Suprapubic skin (tissue), 4 donors: ENCODE data around the gene ADAM19. TPM values are rescaled to one million over a fixed set of nuclear protein-coding genes. Genes with fewer than 3 reads are reported as not detected.

Experiments
- DNase-seq, 2 donors: peaks; one replicate each; pipeline ENCODE4 v3.0.0-alpha.2; 2019; ENCODE audit warnings: low spot score in 2 of 2
- H3K27ac ChIP-seq: fragments of 200-600 bp; sonication (generic); one replicate; pipeline ENCODE4 v1.5.1; 2019
- H3K27me3 ChIP-seq: fragments of 200-600 bp; sonication (generic); one replicate; pipeline ENCODE4 v1.5.1; 2019
- H3K36me3 ChIP-seq: fragments of 200-600 bp; sonication (generic); one replicate; pipeline ENCODE4 v1.5.1; 2019
- H3K4me1 ChIP-seq: fragments of 200-600 bp; sonication (generic); one replicate; pipeline ENCODE4 v1.5.1; 2019
- H3K4me3 ChIP-seq: fragments of 200-600 bp; sonication (generic); one replicate; pipeline ENCODE4 v1.5.1; 2019; ENCODE audit warnings: mild to moderate bottlenecking
- H3K9me3 ChIP-seq: fragments of 200-600 bp; sonication (generic); one replicate; pipeline ENCODE4 v1.5.1; 2019
- EP300 ChIP-seq: sonication (generic); formaldehyde crosslinking; IDR thresholded peaks from one replicate; pipeline ENCODE4 v1.6.1; 2017; ENCODE audit warnings: antibody characterized with exemption
- POLR2A ChIP-seq, 2 donors: fragments of 450-650 bp; IDR thresholded peaks; one replicate each; pipeline ENCODE4 v1.6.1; 2017; ENCODE audit warnings: antibody characterized with exemption in 2 of 2, mild to moderate bottlenecking in 2 of 2, moderate library complexity in 2 of 2
- POLR2AphosphoS5 ChIP-seq, 3 donors: sonication (generic); formaldehyde crosslinking; IDR thresholded peaks; one replicate each; pipeline ENCODE4 v1.6.1; 2017; ENCODE audit warnings: antibody characterized with exemption in 3 of 3
- WGBS: methylation state at CpG from one replicate; pipeline ENCODE4 v1.1.5; 2018; 5-methylcytosine and 5-hydroxymethylcytosine counted together
- total RNA-seq, 4 donors: library from RNA; depleted of rRNA; stranded (reverse); fragments of >200 nt; gene quantifications; one replicate each; pipeline ENCODE4 v1.1.0, GENCODE V29; 2016
- TF ChIP-seq, protein P1 (sequence below), 2 donors: fragments of 200-600 bp in 1 of 2; fragments of 450-650 bp in 1 of 2; sonication (generic) in 1 of 2; IDR thresholded peaks; one replicate each; pipeline ENCODE4 v1.5.1; 2016 to 2019; ENCODE audit warnings: antibody characterized with exemption in 2 of 2, mild to moderate bottlenecking in 1 of 2, moderate library complexity in 1 of 2

The ADAM19 gene
- total RNA-seq, 4 donors from 2014 or later: 0.42 to 2.6 (median 1.3) TPM

- TF ChIP-seq, protein P1, sequence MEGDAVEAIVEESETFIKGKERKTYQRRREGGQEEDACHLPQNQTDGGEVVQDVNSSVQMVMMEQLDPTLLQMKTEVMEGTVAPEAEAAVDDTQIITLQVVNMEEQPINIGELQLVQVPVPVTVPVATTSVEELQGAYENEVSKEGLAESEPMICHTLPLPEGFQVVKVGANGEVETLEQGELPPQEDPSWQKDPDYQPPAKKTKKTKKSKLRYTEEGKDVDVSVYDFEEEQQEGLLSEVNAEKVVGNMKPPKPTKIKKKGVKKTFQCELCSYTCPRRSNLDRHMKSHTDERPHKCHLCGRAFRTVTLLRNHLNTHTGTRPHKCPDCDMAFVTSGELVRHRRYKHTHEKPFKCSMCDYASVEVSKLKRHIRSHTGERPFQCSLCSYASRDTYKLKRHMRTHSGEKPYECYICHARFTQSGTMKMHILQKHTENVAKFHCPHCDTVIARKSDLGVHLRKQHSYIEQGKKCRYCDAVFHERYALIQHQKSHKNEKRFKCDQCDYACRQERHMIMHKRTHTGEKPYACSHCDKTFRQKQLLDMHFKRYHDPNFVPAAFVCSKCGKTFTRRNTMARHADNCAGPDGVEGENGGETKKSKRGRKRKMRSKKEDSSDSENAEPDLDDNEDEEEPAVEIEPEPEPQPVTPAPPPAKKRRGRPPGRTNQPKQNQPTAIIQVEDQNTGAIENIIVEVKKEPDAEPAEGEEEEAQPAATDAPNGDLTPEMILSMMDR (IDR thresholded peaks at IDR 0.05): no peak
- no peak for TF ChIP-seq POLR2AphosphoS5 (IDR thresholded peaks at IDR 0.05)
- no peak for TF ChIP-seq EP300
- TF ChIP-seq POLR2A (IDR thresholded peaks at IDR 0.05): no peak
- Histone ChIP-seq H3K9me3 (no peaks in the 10 kb centered on the region), H3K4me1 (peaks cover 19% of the 10 kb centered on the region), H3K36me3 (no peaks in the 10 kb centered on the region), H3K27me3 (no peaks in the 10 kb centered on the region), H3K27ac (no peak overlapping the region), H3K4me3 (no peak overlapping the region)
- no peak for DNase-seq
- 68% methylated on average over 10 of the region's 10 CpGs for WGBS
Measured at GRCh38 chr5:157543825-157544622, 31.6 kb downstream of the ADAM19 start.

DNA sequence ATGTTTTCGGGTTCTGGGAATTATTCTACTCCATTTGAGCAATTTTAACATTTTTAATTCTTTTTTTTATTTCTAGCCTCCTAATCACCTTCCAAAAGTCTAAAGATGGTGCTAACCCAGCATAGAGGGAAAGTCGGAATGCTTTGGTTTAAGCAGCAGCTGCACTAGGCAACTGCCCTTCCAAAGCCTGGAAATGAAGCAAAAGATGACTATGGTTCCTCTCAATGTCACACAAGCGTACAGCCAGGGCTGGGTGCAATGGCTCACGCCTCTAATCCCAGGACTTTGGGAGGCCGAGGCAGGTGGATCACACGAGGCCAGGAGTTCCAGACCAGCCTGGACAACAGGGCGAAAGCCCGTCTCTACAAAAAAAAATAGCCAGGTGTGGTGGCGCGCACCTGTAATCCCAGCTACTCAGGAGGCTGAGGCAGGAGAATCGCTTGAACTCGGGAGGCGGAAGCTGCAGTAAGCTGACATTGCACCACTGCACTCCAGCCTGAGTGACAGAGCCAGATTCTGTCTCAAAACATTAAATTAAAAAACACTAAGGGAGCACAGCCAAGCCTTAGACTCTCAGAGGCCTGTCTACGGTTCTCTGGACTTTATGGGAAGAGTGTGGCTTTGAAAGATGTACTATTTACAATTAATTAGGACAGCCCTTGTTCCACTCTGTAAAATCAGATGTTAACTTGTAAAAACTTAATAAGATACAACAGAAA, 33.1 kb downstream of the ADAM19 start:
- WGBS: 89% methylated on average over 14 of the region's 14 CpGs
- Histone ChIP-seq H3K36me3 (no peaks in the 10 kb centered on the region), H3K9me3 (no peaks in the 10 kb centered on the region), H3K4me1 (peaks cover 19% of the 10 kb centered on the region), H3K27me3 (no peaks in the 10 kb centered on the region), H3K27ac (no peak overlapping the region), H3K4me3 (no peak overlapping the region)
- DNase-seq: no peak
- TF ChIP-seq POLR2A (IDR thresholded peaks at IDR 0.05): no peak

- Histone ChIP-seq H3K27me3 (no peaks in the 10 kb centered on the region), H3K36me3 (no peaks in the 10 kb centered on the region), H3K9me3 (no peaks in the 10 kb centered on the region), H3K27ac (no peak overlapping the region), H3K4me1 (peaks cover 15% of the 10 kb centered on the region), H3K4me3 (no peak overlapping the region)
- 57% methylated on average over 6 of the region's 6 CpGs for WGBS
- DNase-seq: no peak
- TF ChIP-seq POLR2AphosphoS5 (IDR thresholded peaks at IDR 0.05): no peak
- TF ChIP-seq, protein P1 (IDR thresholded peaks at IDR 0.05): no peak
- TF ChIP-seq POLR2A (IDR thresholded peaks at IDR 0.05): no peak
- TF ChIP-seq EP300: no peak
Measured at GRCh38 chr5:157541447-157542118, 34.0 kb downstream of the ADAM19 start.

DNA sequence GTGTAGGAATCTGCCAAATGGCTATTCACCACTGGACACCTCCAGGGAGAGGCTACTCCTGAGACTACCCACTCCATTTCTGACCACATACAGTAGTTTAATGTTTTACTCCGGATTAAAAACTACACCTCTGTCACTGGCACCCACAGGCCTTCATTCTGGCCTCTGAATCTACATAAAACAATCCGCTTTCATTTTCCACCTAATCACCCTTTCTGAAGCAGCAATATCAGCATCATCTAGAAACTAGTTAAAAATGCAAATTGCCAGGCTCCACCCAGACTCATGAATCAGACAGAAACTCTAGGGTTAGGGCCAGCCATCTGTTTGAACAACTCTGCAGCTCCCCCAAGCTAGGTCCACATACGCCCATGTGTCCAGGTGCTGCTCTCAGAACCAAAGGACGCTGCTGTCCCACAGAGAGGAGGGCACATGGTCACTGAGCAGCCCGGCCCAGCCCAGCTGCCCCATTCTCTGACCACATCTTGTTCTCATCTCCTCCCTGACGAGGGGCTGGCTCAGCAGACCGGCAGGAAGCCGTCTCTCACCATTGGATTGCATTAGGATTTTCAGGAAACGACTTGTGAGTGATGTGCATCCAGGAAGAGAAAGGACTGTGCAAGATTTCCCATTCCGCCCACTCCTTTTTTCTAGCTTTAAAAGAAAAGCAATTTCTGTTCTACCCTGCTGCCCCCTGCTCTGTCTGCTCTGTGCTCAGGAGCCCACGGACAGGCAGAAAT, 34.7 kb downstream of the ADAM19 start:
- 53% methylated on average over 11 of the region's 11 CpGs for WGBS
- Histone ChIP-seq H3K4me1 (peaks cover 15% of the 10 kb centered on the region), H3K4me3 (no peak overlapping the region), H3K36me3 (no peaks in the 10 kb centered on the region), H3K27ac (no peak overlapping the region), H3K27me3 (no peaks in the 10 kb centered on the region), H3K9me3 (no peaks in the 10 kb centered on the region)
- TF ChIP-seq POLR2AphosphoS5 (IDR thresholded peaks at IDR 0.05): no peak
- no peak for TF ChIP-seq POLR2A (IDR thresholded peaks at IDR 0.05)
- no peak for TF ChIP-seq EP300
- TF ChIP-seq, protein P1 (IDR thresholded peaks at IDR 0.05): no peak
- DNase-seq: peak in 1 of 2 donors; percentile 82

GRCh38 chr5:157540124-157540523, 35.5 kb downstream of the ADAM19 start:
- H3K27me3 ChIP-seq: no peaks in the 10 kb centered on the region
- no peak overlapping the region for H3K4me3 ChIP-seq
- no peak overlapping the region for H3K27ac ChIP-seq
- no peaks in the 10 kb centered on the region for H3K9me3 ChIP-seq
- H3K36me3 ChIP-seq: no peaks in the 10 kb centered on the region
- no peak for DNase-seq
- no peak for TF ChIP-seq EP300
- TF ChIP-seq, protein P1 (IDR thresholded peaks at IDR 0.05): no peak
- TF ChIP-seq POLR2A (IDR thresholded peaks at IDR 0.05): no peak
- TF ChIP-seq POLR2AphosphoS5 (IDR thresholded peaks at IDR 0.05): no peak
- peaks cover 15% of the 10 kb centered on the region for H3K4me1 ChIP-seq
- 90% methylated on average over 2 of the region's 2 CpGs for WGBS
